SH-SY5Y (cell line): Measurements from ENCODE around the gene NUMBL.

Experiments
- GATA2 ChIP-seq: IDR thresholded peaks from 2 replicates; pipeline ENCODE4 v1.6.1; 2011; ENCODE audit warnings: mild to moderate bottlenecking, low read depth, low read length
- GATA3 ChIP-seq: IDR thresholded peaks from 2 replicates; pipeline ENCODE4 v1.6.1; 2011; ENCODE audit warnings: low read depth, mild to moderate bottlenecking, low read length, moderate library complexity

The NUMBL gene

GRCh38 chr19:40718774-40719391 is 28.4 kb upstream of the NUMBL start:
- TF ChIP-seq GATA2 (no peak), GATA3 (no peak)

GRCh38 chr19:40717880-40718773 is 27.7 kb upstream of the NUMBL start:
- TF ChIP-seq GATA3, result no peak

GRCh38 chr19:40717325-40717879 is 27.0 kb upstream of the NUMBL start:
- TF ChIP-seq GATA2 (no peak), GATA3 (no peak)

GRCh38 chr19:40716482-40717324 is 26.3 kb upstream of the NUMBL start, which contains the start of the genes COQ8B and ITPKC:
Gene COQ8B, minus strand, starts transcription at chr19:40716886. Its CDS starts 2,254 bp downstream, at chr19:40714632.
Gene ITPKC, plus strand, starts transcription at chr19:40717112. Its CDS starts 24 bp downstream, at chr19:40717136.
- TF ChIP-seq GATA2 (no peak), GATA3 (no peak)

GRCh38 chr19:40716031-40716481 is 25.6 kb upstream of the NUMBL start:
- TF ChIP-seq GATA2 (no peak), GATA3 (no peak)

GRCh38 chr19:40714441-40715299 is 24.2 kb upstream of the NUMBL start:
- TF ChIP-seq GATA2 (no peak), GATA3 (no peak)

- no peak for TF ChIP-seq GATA2
Measured at GRCh38 chr19:40713939-40714338, 23.5 kb upstream of the NUMBL start.

- no peak for TF ChIP-seq GATA2
- TF ChIP-seq GATA3, result no peak
Measured at GRCh38 chr19:40709817-40710216, 19.4 kb upstream of the NUMBL start.

- no peak for TF ChIP-seq GATA3
- no peak for TF ChIP-seq GATA2
Measured at GRCh38 chr19:40707615-40708014, 17.2 kb upstream of the NUMBL start.

GRCh38 chr19:40705950-40706619 is 15.6 kb upstream of the NUMBL start:
- TF ChIP-seq GATA3 (no peak), GATA2 (no peak)

GRCh38 chr19:40705362-40705651 is 14.9 kb upstream of the NUMBL start:
- TF ChIP-seq GATA3, result no peak
- TF ChIP-seq GATA2, result no peak

GRCh38 chr19:40704491-40705361 is 14.3 kb upstream of the NUMBL start:
- no peak for TF ChIP-seq GATA3
- no peak for TF ChIP-seq GATA2
